CD14-positive monocyte (primary cell): ENCODE results near the gene GRID1. TPM values are rescaled to one million over a fixed set of nuclear protein-coding genes. Genes with fewer than 3 reads are reported as not detected.

Source experiments
- DNase-seq, 3 donors: peaks; one replicate each; pipeline ENCODE4 v3.0.0-alpha.2; 2011 to 2022
- H2AFZ ChIP-seq: 2 replicates; pipeline ENCODE4 v1.6.0; 2012; ENCODE audit warnings: mild to moderate bottlenecking, low read depth, low read length, inconsistent platforms; ENCODE audit not compliant: insufficient read depth, poor library complexity, severe bottlenecking
- H3K27ac ChIP-seq, 2 donors: 1 replicate in 1 of 2; 2 replicates in 1 of 2; pipeline ENCODE4 v1.5.1; 2012 to 2013; ENCODE audit warnings: low read length in 2 of 2, control low read depth in 1 of 2, inconsistent platforms in 1 of 2, low read depth in 1 of 2, mild to moderate bottlenecking in 1 of 2
- H3K27me3 ChIP-seq, 2 donors: one replicate each; pipeline versions ENCODE4 v1.6.0 to v1.6.1; 2011 to 2013; ENCODE audit warnings: low read length in 2 of 2; ENCODE audit not compliant: control insufficient read depth in 2 of 2, insufficient read depth in 2 of 2
- H3K36me3 ChIP-seq, 2 donors: replicated peaks in 1 of 2; 1 replicate in 1 of 2; 2 replicates in 1 of 2; pipeline versions ENCODE4 v1.5.1 to v1.6.1; 2012 to 2013; ENCODE audit warnings: low read length in 2 of 2, control low read depth in 1 of 2, inconsistent platforms in 1 of 2, mild to moderate bottlenecking in 1 of 2; ENCODE audit not compliant: insufficient read depth in 2 of 2, control insufficient read depth in 1 of 2
- H3K4me1 ChIP-seq, 2 donors: 1 replicate in 1 of 2; 2 replicates in 1 of 2; pipeline versions ENCODE4 v1.5.1 to v1.6.1; 2012 to 2013; ENCODE audit warnings: low read length in 2 of 2, control low read depth in 1 of 2, inconsistent platforms in 1 of 2, mild to moderate bottlenecking in 1 of 2, moderate library complexity in 1 of 2; ENCODE audit not compliant: insufficient read depth in 2 of 2, control insufficient read depth in 1 of 2
- H3K4me2 ChIP-seq: replicated peaks from 2 replicates; pipeline ENCODE3; 2012; ENCODE audit warnings: low read length, moderate library complexity, mild to moderate bottlenecking; ENCODE audit not compliant: poor library complexity, severe bottlenecking; ENCODE audit errors: extremely low read depth
- H3K4me3 ChIP-seq, 3 experiments: fragments of 200-600 bp in 1 of 3; sonication (generic) in 1 of 3; replicated peaks in 1 of 3; 1 replicate in 2 of 3; 2 replicates in 1 of 3; pipeline ENCODE4 v1.5.1; 2011 to 2013; ENCODE audit warnings: low read length in 3 of 3, mild to moderate bottlenecking in 3 of 3, control low read depth in 2 of 3, low read depth in 2 of 3, inconsistent platforms in 1 of 3, moderate library complexity in 1 of 3
- H3K79me2 ChIP-seq: 2 replicates; pipeline ENCODE4 v1.6.0; 2012; ENCODE audit warnings: mild to moderate bottlenecking, control low read depth, inconsistent platforms, low read length, moderate library complexity; ENCODE audit not compliant: insufficient read depth
- H3K9ac ChIP-seq: 2 replicates; pipeline ENCODE4 v1.6.0; 2017; ENCODE audit warnings: low read length, mild to moderate bottlenecking; ENCODE audit not compliant: insufficient read depth, poor library complexity, severe bottlenecking
- H3K9me3 ChIP-seq, 2 donors: replicated peaks in 1 of 2; 1 replicate in 1 of 2; 2 replicates in 1 of 2; pipeline versions ENCODE4 v1.5.1 to v1.6.1; 2012 to 2013; ENCODE audit warnings: low read length in 2 of 2, control low read depth in 1 of 2; ENCODE audit not compliant: control insufficient read depth in 1 of 2, insufficient read depth in 1 of 2
- H4K20me1 ChIP-seq: 2 replicates; pipeline ENCODE4 v1.6.0; 2012; ENCODE audit warnings: mild to moderate bottlenecking, low read length, control low read depth, moderate library complexity; ENCODE audit not compliant: insufficient read depth
- H3K27ac Mint-ChIP-seq, 7 donors: one replicate each; pipeline ENCODE4 v1.8.0; 2020; ENCODE audit warnings: mild to moderate bottlenecking in 7 of 7, mixed read lengths in 7 of 7, moderate library complexity in 6 of 7, inconsistent platforms in 2 of 7
- H3K27me3 Mint-ChIP-seq, 3 donors: one replicate each; pipeline ENCODE4 v1.8.0; 2021 to 2022; ENCODE audit warnings: low read depth in 3 of 3, mild to moderate bottlenecking in 3 of 3, mixed read lengths in 3 of 3, moderate library complexity in 3 of 3, inconsistent platforms in 1 of 3
- H3K36me3 Mint-ChIP-seq, 2 donors: one replicate each; pipeline ENCODE4 v1.8.0; 2020; ENCODE audit warnings: mixed read lengths in 2 of 2, inconsistent platforms in 1 of 2, mild to moderate bottlenecking in 1 of 2
- H3K4me1 Mint-ChIP-seq: one replicate; pipeline ENCODE4 v1.8.0; 2020; ENCODE audit warnings: mild to moderate bottlenecking, mixed read lengths
- H3K4me3 Mint-ChIP-seq, 2 donors: one replicate each; pipeline ENCODE4 v1.8.0; 2020; ENCODE audit warnings: mild to moderate bottlenecking in 2 of 2, mixed read lengths in 2 of 2, moderate library complexity in 1 of 2
- H3K9me3 Mint-ChIP-seq, 7 donors: one replicate each; pipeline ENCODE4 v1.8.0; 2020 to 2022; ENCODE audit warnings: mixed read lengths in 7 of 7, mild to moderate bottlenecking in 6 of 7, moderate library complexity in 6 of 7, inconsistent platforms in 2 of 7
- CTCF ChIP-seq: fragments of 200-600 bp; IDR thresholded peaks from one replicate; pipeline ENCODE4 v1.8.0; 2022; ENCODE audit warnings: antibody characterized with exemption, mild to moderate bottlenecking
- WGBS: methylation state at CpG from one replicate; pipeline ENCODE4 v1.1.5; 2013; ENCODE audit warnings: missing lambda C conversion rate; ENCODE audit not compliant: insufficient coverage; 5-methylcytosine and 5-hydroxymethylcytosine counted together
- intact Hi-C, 2 donors: fragments of 100-400 bp; cut with micrococcal nuclease; formaldehyde crosslinking; loops; one replicate each; pipeline versions ENCODE4 v1.15.0 to v1.15.1; 2023
- polyA plus RNA-seq, 3 donors: library from polyadenylated mRNA; depleted of rRNA in 1 of 3; unstranded in 2 of 3; stranded (reverse) in 1 of 3; fragments of 300-500 nt in 2 of 3; fragments of >200 nt in 1 of 3; fragmentation: Illumina TruSeq in 2 of 3; gene quantifications; 1 replicate in 2 of 3; 2 replicates in 1 of 3; pipeline ENCODE4 v1.2.3, GENCODE V29; 2012 to 2021

GRID1 gene
- polyA plus RNA-seq, 3 donors = not detected

DNA sequence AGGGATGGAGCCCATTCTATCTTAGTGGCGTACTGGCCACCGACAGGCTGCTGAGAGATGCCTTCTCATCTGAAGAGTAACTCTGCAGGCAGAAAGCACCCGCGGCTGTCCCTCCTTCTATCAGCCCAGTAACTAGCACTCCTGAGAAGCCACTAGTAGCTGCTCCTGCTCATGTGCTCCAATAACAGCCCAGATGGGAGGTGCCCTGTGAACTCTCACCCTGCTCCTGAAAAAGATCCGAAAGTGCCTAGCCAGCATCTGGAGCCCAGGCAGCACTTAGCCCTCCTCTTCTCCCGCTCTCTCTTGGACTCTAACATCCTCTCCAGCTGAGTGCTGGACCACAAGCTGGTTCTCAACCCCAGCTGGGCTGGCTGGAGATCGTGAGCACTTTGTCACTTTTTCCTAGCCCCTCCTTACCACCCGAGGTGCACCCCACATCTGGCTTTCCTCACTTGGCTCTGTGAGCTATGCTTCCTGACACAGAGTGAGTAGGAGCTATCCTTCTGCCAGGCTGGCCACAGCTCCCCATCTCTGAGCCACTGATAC lies 239.2 kb downstream of the GRID1 start:
- Histone ChIP-seq H3K27ac (no peak overlapping the region), H2AFZ (no peak overlapping the region), H3K36me3 (no peaks in the 10 kb centered on the region), H3K4me1 (no peaks in the 10 kb centered on the region), H3K27me3 (no peaks in the 10 kb centered on the region), H3K9ac (no peak overlapping the region), H3K4me3 (no peak overlapping the region), H4K20me1 (no peaks in the 10 kb centered on the region), H3K9me3 (no peaks in the 10 kb centered on the region), H3K4me2 (no peak overlapping the region), H3K79me2 (no peaks in the 10 kb centered on the region)
- Mint-ChIP-seq H3K9me3 (peaks cover 0 to 4% (median 0%) of the 10 kb centered on the region in 7 donors), H3K4me1 (no peaks in the 10 kb centered on the region), H3K27me3 (peaks cover 2 to 10% (median 7%) of the 10 kb centered on the region in 3 donors), H3K36me3 (no peaks in the 10 kb centered on the region), H3K27ac (no peak overlapping the region), H3K4me3 (no peak overlapping the region)
- DNase-seq = no peak
- intact Hi-C loops = no loop called here
- WGBS = 86% methylated on average over 7 of the region's 8 CpGs
- no peak for TF ChIP-seq CTCF

GRCh38 chr10:86124734-86125133 lies 241.9 kb downstream of the GRID1 start:
- TF ChIP-seq CTCF = no peak
- H3K4me1 ChIP-seq = no peaks in the 10 kb centered on the region
- H3K4me1 Mint-ChIP-seq = no peaks in the 10 kb centered on the region

More at GRCh38 chr10:86124734-86125133, 241.9 kb downstream of the GRID1 start:
- WGBS = 85% methylated on average over 3 of the region's 4 CpGs
- no peaks in the 10 kb centered on the region for H4K20me1 ChIP-seq
- Mint-ChIP-seq H3K4me3 (no peak overlapping the region), H3K27me3 (peaks cover 3 to 10% (median 7%) of the 10 kb centered on the region in 3 donors), H3K27ac (no peak overlapping the region), H3K36me3 (no peaks in the 10 kb centered on the region), H3K9me3 (peaks cover 0 to 2% (median 0%) of the 10 kb centered on the region in 7 donors)
- H3K27ac ChIP-seq = no peak overlapping the region
- H3K79me2 ChIP-seq = no peaks in the 10 kb centered on the region
- no peaks in the 10 kb centered on the region for H3K36me3 ChIP-seq
- no peak overlapping the region for H2AFZ ChIP-seq
- no peak overlapping the region for H3K4me2 ChIP-seq
- no peaks in the 10 kb centered on the region for H3K9me3 ChIP-seq
- intact Hi-C loops = no loop called here
- no peak overlapping the region for H3K4me3 ChIP-seq
- no peaks in the 10 kb centered on the region for H3K27me3 ChIP-seq
- H3K9ac ChIP-seq = no peak overlapping the region
- no peak for DNase-seq
